ENCODE measurements around the gene RYR2. TPM values are rescaled to one million over a fixed set of nuclear protein-coding genes. Genes with fewer than 3 reads are reported as not detected.
"Not testable (repeated sequence)": the region's sequence is repeated elsewhere in the genome, so short reads cannot be mapped to it uniquely, and the experiment has no call there.

The RYR2 gene
- total RNA-seq, 2 donors from 2014 or later, result 14.2 to 17.1 TPM

- Histone ChIP-seq H3K36me3 (replicated peaks in 1 of 2; ENCODE audit: insufficient read depth in 1 of 2, low read depth in 2 of 2) (no peaks in the 10 kb centered on the region), H3K27ac (no peak overlapping the region), H3K27me3 (no peaks in the 10 kb centered on the region), H3K9me3 (no peaks in the 10 kb centered on the region), H3K4me3 (no peak overlapping the region), H3K4me1 (no peaks in the 10 kb centered on the region)
- intact Hi-C loops (cut with DNase I), result no loop called here
- TF ChIP-seq CTCF (IDR thresholded peaks at IDR 0.05) (no peak), POLR2A (IDR thresholded peaks at IDR 0.05) (no peak)
- WGBS, 2 donors, result 84% methylated on average over 2 of the region's 2 CpGs
- ATAC-seq (no peak), DNase-seq (no peak)
These were observed 225.8 kb downstream of the RYR2 start for GRCh38 chr1:237267743-237268142.

GRCh38 chr1:237269938-237270337, 228.0 kb downstream of the RYR2 start:
- WGBS, 2 donors, result 52 to 56% methylated on average over 4 of the region's 4 CpGs
- ATAC-seq (no peak), DNase-seq (no peak)
- Histone ChIP-seq H3K9me3 (no peaks in the 10 kb centered on the region), H3K27ac (no peak overlapping the region), H3K4me1 (no peaks in the 10 kb centered on the region), H3K4me3 (no peak overlapping the region), H3K36me3 (replicated peaks in 1 of 2; ENCODE audit: insufficient read depth in 1 of 2, low read depth in 2 of 2) (no peaks in the 10 kb centered on the region), H3K27me3 (no peaks in the 10 kb centered on the region)
- TF ChIP-seq POLR2A (IDR thresholded peaks at IDR 0.05), result no peak
- TF ChIP-seq CTCF (IDR thresholded peaks at IDR 0.05), result no peak
- intact Hi-C loops (cut with DNase I), result no loop called here

GRCh38 chr1:237270353-237270752, 228.4 kb downstream of the RYR2 start:
- Histone ChIP-seq H3K4me1 (no peaks in the 10 kb centered on the region), H3K27me3 (no peaks in the 10 kb centered on the region), H3K4me3 (no peak overlapping the region), H3K36me3 (replicated peaks in 1 of 2; ENCODE audit: insufficient read depth in 1 of 2, low read depth in 2 of 2) (no peaks in the 10 kb centered on the region), H3K27ac (no peak overlapping the region), H3K9me3 (no peaks in the 10 kb centered on the region)
- DNase-seq (no peak), ATAC-seq (no peak)
- intact Hi-C loops (cut with DNase I), result no loop called here
- 82 to 87% methylated on average over 3 of the region's 3 CpGs for WGBS, 2 donors
- TF ChIP-seq CTCF (IDR thresholded peaks at IDR 0.05) (no peak), POLR2A (IDR thresholded peaks at IDR 0.05) (no peak)

- H3K4me1 ChIP-seq; DNase-seq; intact Hi-C loops (cut with DNase I); H3K9me3 ChIP-seq; H3K36me3 ChIP-seq (replicated peaks in 1 of 2; ENCODE audit: insufficient read depth in 1 of 2, low read depth in 2 of 2); H3K27ac ChIP-seq; ATAC-seq; H3K4me3 ChIP-seq; H3K27me3 ChIP-seq: not testable (repeated sequence)
- 32 to 67% methylated on average over 3 of the region's 3 CpGs for whole genome bisulfite sequencing, 2 donors
These were observed 236.0 kb downstream of the RYR2 start for GRCh38 chr1:237277994-237278393.

- DNase-seq (no peak), ATAC-seq (no peak)
- intact Hi-C loops (cut with DNase I), result no loop called here
- 39 to 61% methylated on average over 1 of the region's 1 CpG for WGBS, 2 donors
- TF ChIP-seq POLR2A (IDR thresholded peaks at IDR 0.05) (no peak), CTCF (IDR thresholded peaks at IDR 0.05) (no peak)
- H3K9me3 ChIP-seq, result no peaks in the 10 kb centered on the region
- no peaks in the 10 kb centered on the region for H3K27me3 ChIP-seq
- H3K36me3 ChIP-seq (replicated peaks in 1 of 2; ENCODE audit: insufficient read depth in 1 of 2, low read depth in 2 of 2), result no peaks in the 10 kb centered on the region
- no peak overlapping the region for H3K27ac ChIP-seq
- no peak overlapping the region for H3K4me3 ChIP-seq
- no peaks in the 10 kb centered on the region for H3K4me1 ChIP-seq
These were observed 237.6 kb downstream of the RYR2 start for GRCh38 chr1:237279629-237280028.
